Common myeloid progenitor, CD34-positive (primary cell): ENCODE results near the gene ZC3H6.

Experiments
- CTCF ChIA-PET: fragments of 350-600 bp; sonication (Branson Sonifier 250); formaldehyde crosslinking; loops from one replicate; lab custom pipeline; 2021; ENCODE audit warnings: antibody characterized with exemption; lab: Charles Lee
- POLR2A ChIA-PET: fragments of 350-600 bp; sonication (Branson Sonifier 250); formaldehyde crosslinking; loops from one replicate; lab custom pipeline; 2021; ENCODE audit warnings: antibody characterized with exemption; lab: Charles Lee
- DNase-seq, 3 donors: peaks; one replicate each; pipeline versions ENCODE4 v3.0.0 to v3.0.0-alpha.2; 2013
- H3K27ac ChIP-seq, 2 experiments: 1 replicate in 1 of 2; 2 replicates in 1 of 2; pipeline ENCODE4 v1.7.0; 2013; ENCODE audit warnings: inconsistent platforms in 2 of 2, low read length in 2 of 2, mild to moderate bottlenecking in 2 of 2, low read depth in 1 of 2, moderate library complexity in 1 of 2; ENCODE audit not compliant: severe bottlenecking in 2 of 2, insufficient read depth in 1 of 2, poor library complexity in 1 of 2
- H3K27me3 ChIP-seq, 5 experiments: replicated peaks in 2 of 5; 1 replicate in 3 of 5; 2 replicates in 2 of 5; pipeline versions ENCODE4 v1.6.1 to v1.7.0; 2013; ENCODE audit warnings: low read length in 4 of 5, mild to moderate bottlenecking in 2 of 5, moderate library complexity in 2 of 5, inconsistent platforms in 1 of 5; ENCODE audit not compliant: insufficient read depth in 5 of 5, control insufficient read depth in 4 of 5
- H3K36me3 ChIP-seq, 4 experiments: 1 replicate in 2 of 4; 2 replicates in 2 of 4; pipeline versions ENCODE4 v1.6.1 to v1.7.0; 2013; ENCODE audit warnings: low read length in 3 of 4, control low read depth in 1 of 4, mild to moderate bottlenecking in 1 of 4; ENCODE audit not compliant: control insufficient read depth in 4 of 4, insufficient read depth in 4 of 4
- H3K4me1 ChIP-seq, 4 experiments: 1 replicate in 3 of 4; 2 replicates in 1 of 4; pipeline versions ENCODE4 v1.6.1 to v1.7.1; 2013; ENCODE audit warnings: low read length in 3 of 4, mild to moderate bottlenecking in 3 of 4, control low read depth in 1 of 4, inconsistent platforms in 1 of 4, moderate library complexity in 1 of 4; ENCODE audit not compliant: control insufficient read depth in 4 of 4, insufficient read depth in 4 of 4; ENCODE audit errors: control extremely low read depth in 1 of 4
- H3K4me3 ChIP-seq, 7 experiments: 1 replicate in 4 of 7; 2 replicates in 3 of 7; pipeline versions ENCODE4 v1.5.1 to v1.7.0; 2013; ENCODE audit warnings: mild to moderate bottlenecking in 7 of 7, low read length in 6 of 7, moderate library complexity in 6 of 7, inconsistent platforms in 2 of 7, low read depth in 2 of 7, control low read depth in 1 of 7; ENCODE audit not compliant: insufficient read depth in 4 of 7, control insufficient read depth in 1 of 7; ENCODE audit errors: extremely low read depth in 1 of 7
- H3K9me3 ChIP-seq, 5 experiments: 1 replicate in 4 of 5; 2 replicates in 1 of 5; pipeline versions ENCODE4 v1.6.1 to v1.7.1; 2013; ENCODE audit warnings: low read length in 4 of 5, mild to moderate bottlenecking in 2 of 5, inconsistent platforms in 1 of 5, low read depth in 1 of 5, moderate library complexity in 1 of 5; ENCODE audit not compliant: control insufficient read depth in 4 of 5, insufficient read depth in 2 of 5; ENCODE audit errors: control extremely low read depth in 1 of 5
- WGBS: methylation state at CpG from one replicate; pipeline ENCODE4 v1.1.5; 2013; ENCODE audit not compliant: insufficient coverage; 5-methylcytosine and 5-hydroxymethylcytosine counted together

Gene ZC3H6

DNA sequence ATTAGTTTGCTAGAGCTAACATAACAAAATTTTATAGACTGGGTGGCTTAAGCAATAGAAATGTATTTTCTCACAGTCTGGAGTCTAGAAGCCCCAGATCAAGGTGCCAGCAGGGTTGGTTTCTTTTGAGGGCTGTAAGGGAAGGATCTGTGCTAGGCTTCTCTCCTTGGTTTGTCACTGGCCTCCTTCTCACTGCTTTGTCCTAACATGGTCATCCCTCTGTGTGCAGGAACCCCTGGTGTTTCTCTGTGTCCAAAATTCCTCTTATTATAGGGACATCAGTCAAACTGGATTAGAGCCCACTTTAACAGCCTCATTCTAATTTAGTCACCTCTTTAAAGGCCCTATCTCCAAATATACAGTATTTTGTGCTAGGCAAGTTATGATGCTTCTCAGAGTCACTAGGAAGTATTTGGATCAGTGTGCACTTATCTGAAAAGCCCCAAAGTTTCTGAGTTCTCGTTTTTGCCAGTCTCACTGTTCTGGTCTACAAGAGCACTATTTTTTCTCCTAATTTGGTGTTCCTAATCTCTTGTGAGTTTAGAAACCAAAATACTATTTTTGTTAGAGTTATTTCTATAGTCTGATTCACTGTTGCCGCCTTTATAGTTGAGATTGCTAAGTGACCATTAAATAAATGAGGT lies 29.0 kb downstream of the ZC3H6 start:
- Histone ChIP-seq H3K36me3 (peaks cover 0 to 30% (median 12%) of the 10 kb centered on the region in 4 experiments), H3K27ac (no peak overlapping the region), H3K4me1 (no peaks in the 10 kb centered on the region), H3K4me3 (no peak overlapping the region), H3K27me3 (no peaks in the 10 kb centered on the region), H3K9me3 (no peaks in the 10 kb centered on the region)
- 57% methylated on average over 1 of the region's 2 CpGs for WGBS
- CTCF ChIA-PET = no interaction called here
- POLR2A ChIA-PET = no interaction called here
- peak in 1 of 3 donors; percentile 6 for DNase-seq

DNA sequence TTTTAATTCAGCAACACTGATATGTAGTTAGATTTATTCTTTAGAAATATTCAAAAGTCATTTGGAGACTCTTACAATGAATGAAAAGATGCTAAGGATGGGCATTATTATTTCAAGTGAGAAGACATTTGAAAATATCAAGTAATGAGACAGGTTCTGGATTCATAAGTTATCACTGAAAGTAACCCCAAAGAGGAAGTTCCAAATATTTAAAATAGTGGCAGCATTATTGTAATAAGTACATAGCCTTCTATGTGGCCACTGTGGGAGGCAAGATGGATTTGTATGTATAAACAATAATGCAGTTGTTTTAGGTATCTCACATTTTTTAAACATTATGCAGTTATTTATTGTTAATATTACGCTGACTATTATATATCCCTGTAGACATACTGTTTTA lies 29.7 kb downstream of the ZC3H6 start:
- peak in 2 of 3 donors; percentile 7 to 8 for DNase-seq
- Histone ChIP-seq H3K27me3 (no peaks in the 10 kb centered on the region), H3K27ac (no peak overlapping the region), H3K9me3 (no peaks in the 10 kb centered on the region), H3K4me1 (no peaks in the 10 kb centered on the region), H3K36me3 (peaks cover 0 to 30% (median 12%) of the 10 kb centered on the region in 4 experiments), H3K4me3 (no peak overlapping the region)
- WGBS = no CpG with 5 or more reads among the region's 1 CpG
- POLR2A ChIA-PET = no interaction called here
- CTCF ChIA-PET = no interaction called here

GRCh38 chr2:112310906-112311305 lies 35.5 kb downstream of the ZC3H6 start:
- Histone ChIP-seq H3K27me3 (no peaks in the 10 kb centered on the region), H3K4me1 (no peaks in the 10 kb centered on the region), H3K27ac (no peak overlapping the region), H3K9me3 (no peaks in the 10 kb centered on the region), H3K4me3 (no peak overlapping the region), H3K36me3 (peaks cover 0 to 22% (median 8%) of the 10 kb centered on the region in 4 experiments)
- DNase-seq = no peak
- CTCF ChIA-PET = interaction anchor here (1.2 to 1.5 kb wide), 2 partner anchors 15 to 189 kb away, joined by 3 read pairs; no protein-coding TSS in a partner anchor
- POLR2A ChIA-PET = no interaction called here

- Histone ChIP-seq H3K27me3 (no peaks in the 10 kb centered on the region), H3K36me3 (peaks cover 0 to 18% (median 6%) of the 10 kb centered on the region in 4 experiments), H3K4me3 (no peak overlapping the region), H3K4me1 (no peaks in the 10 kb centered on the region), H3K9me3 (no peaks in the 10 kb centered on the region), H3K27ac (no peak overlapping the region)
- POLR2A ChIA-PET = no interaction called here
- DNase-seq = no peak
- CTCF ChIA-PET = interaction anchor here (1.5 kb wide), 1 partner anchor 190 kb away, joined by 3 read pairs; no protein-coding TSS in a partner anchor
These were observed 36.5 kb downstream of the ZC3H6 start for GRCh38 chr2:112311932-112312331.

DNA sequence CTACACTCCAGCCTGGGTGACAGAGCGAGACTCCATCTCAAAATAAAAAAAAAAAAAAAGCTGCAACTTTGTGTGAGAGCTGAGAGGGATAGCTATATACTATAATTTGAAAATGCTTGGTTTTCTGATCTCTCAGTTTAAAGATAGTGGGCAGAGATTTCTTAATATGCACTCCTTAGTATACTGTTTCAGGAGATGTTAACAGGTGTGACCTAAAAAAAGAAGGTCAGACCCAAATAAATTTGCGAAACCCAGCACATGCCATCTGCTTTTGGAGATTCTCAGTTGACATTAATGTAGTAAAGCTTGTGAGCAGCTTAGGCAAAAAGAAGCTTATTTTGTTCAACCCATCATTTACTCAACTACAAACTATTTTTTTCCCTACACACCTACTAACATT lies 37.4 kb downstream of the ZC3H6 start:
- CTCF ChIA-PET = interaction anchor here (1.2 kb wide), 1 partner anchor 23 kb away, joined by 3 read pairs; no protein-coding TSS in a partner anchor
- POLR2A ChIA-PET = interaction anchor here (0.5 kb wide), 1 partner anchor 395 kb away, joined by 4 read pairs; no protein-coding TSS in a partner anchor
- H3K27me3 ChIP-seq = no peaks in the 10 kb centered on the region
- H3K4me1 ChIP-seq = no peaks in the 10 kb centered on the region
- H3K27ac ChIP-seq = no peak overlapping the region
- H3K36me3 ChIP-seq = peaks cover 0 to 16% (median 4%) of the 10 kb centered on the region in 4 experiments
- WGBS = no CpG with 5 or more reads among the region's 2 CpGs
- no peak for DNase-seq
- H3K9me3 ChIP-seq = no peaks in the 10 kb centered on the region
- H3K4me3 ChIP-seq = no peak overlapping the region

- no peak overlapping the region for H3K4me3 ChIP-seq
- H3K9me3 ChIP-seq = no peaks in the 10 kb centered on the region
- POLR2A ChIA-PET = interaction anchor here (0.6 kb wide), 1 partner anchor 109 kb away, joined by 3 read pairs; no protein-coding TSS in a partner anchor
- peaks cover 0 to 24% (median 6%) of the 10 kb centered on the region in 4 experiments for H3K36me3 ChIP-seq
- DNase-seq = no peak
- no peaks in the 10 kb centered on the region for H3K27me3 ChIP-seq
- no CpG with 5 or more reads among the region's 1 CpG for WGBS
- no peak overlapping the region for H3K27ac ChIP-seq
- CTCF ChIA-PET = no interaction called here
- no peaks in the 10 kb centered on the region for H3K4me1 ChIP-seq
These were observed 39.5 kb downstream of the ZC3H6 start for GRCh38 chr2:112314856-112315255.
